ENCODE results near the gene ACSS1.

The ACSS1 gene

GRCh38 chr20:25054995-25055629 is 2.8 kb downstream of the ACSS1 start:
- DNase-seq (ENCODE audit: low read depth) = no peak
- no peak overlapping the region for H3K4me3 ChIP-seq (ENCODE audit: low read depth, low read length)
- TF ChIP-seq CTCF (IDR thresholded peaks at IDR 0.05; ENCODE audit: low read depth, low read length, missing control alignments) = no peak

DNA sequence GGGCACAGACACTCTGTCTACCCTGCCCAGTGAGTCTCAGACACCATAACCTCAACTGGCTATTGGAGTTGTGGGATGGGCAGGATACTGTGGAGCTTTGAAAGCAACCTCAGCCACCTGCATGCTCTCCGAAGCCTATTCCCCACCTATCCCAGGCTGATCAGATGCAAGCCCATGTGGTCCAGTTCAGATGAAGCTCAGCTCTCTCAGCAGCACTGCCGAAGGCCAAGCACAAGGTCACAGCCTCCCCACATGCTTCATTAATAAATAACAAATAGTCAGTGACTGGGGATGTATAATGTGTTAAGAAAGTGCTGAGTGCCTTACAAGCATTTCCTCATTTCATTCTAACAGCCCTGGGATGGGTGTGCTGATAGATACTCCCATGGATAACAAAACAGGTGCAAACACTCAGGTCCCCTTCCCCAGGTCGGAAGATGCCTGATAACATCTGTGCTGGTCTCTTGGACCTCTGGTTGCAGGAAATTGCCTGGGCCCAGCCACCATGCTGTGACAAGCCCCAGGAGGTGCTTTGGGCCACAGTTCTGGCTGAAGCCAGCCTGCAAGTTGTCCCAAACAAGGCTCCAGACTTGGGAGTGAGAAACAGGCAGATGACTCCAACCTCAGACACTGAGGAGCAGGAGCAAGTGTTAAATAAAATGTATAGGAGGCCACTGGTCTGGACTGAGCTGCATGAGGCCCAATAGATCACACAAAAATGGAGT is 3.7 kb downstream of the ACSS1 start:
- no peak overlapping the region for H3K4me3 ChIP-seq (ENCODE audit: low read depth, low read length)
- TF ChIP-seq CTCF (IDR thresholded peaks at IDR 0.05; ENCODE audit: low read depth, low read length, missing control alignments) = no peak
- no peak for DNase-seq (ENCODE audit: low read depth)

- H3K4me3 ChIP-seq (ENCODE audit: low read depth, low read length) = peak overlapping the region; percentile 7; the same call in 1 of the 2 replicates
- TF ChIP-seq CTCF (IDR thresholded peaks at IDR 0.05; ENCODE audit: low read depth, low read length, missing control alignments) = no peak
- DNase-seq (ENCODE audit: low read depth) = no peak
Observed at GRCh38 chr20:25053255-25054031, 4.5 kb downstream of the ACSS1 start.

DNA sequence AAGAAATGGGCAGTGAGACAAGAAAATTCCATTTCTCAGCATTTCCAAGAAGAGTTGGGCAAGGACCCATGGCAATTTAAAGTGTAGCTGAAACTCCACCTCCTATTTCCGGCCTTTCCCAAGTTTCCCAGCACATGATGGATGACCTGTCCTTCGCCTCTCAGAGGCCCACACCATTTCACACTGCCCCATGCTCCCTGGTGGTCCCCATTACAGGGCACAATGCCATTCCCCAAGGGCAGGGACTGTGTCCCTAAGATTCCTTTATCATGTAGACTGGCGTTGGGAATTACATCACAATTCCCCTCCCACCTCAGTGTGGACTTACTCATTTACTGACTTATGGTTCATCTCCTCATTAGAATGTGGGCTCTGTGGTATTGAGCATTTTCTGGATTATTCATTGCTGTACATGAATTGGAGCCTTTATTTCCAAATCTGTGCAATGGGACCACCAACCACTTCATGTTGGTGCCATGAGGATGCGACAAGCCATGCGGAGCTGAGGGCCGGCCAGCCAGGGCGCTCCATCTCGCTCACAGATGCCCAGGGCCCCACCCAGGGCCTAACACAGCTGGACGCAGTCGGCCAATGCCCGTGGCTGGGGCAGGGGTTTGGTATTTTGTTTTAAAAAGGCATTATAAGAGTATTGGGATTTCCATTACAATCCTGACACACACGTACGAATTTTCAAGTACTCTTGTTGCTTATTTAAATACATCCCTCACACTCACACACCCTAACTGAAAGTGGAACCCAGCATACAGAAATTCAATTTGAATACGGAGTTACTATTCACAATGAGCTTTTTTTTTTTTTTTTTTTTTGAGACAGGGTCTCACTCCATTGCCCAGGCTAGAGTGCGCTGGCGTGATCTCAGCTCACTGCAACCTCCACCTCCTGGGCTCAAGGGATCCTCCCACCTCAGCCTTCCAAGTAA is 5.4 kb downstream of the ACSS1 start:
- TF ChIP-seq CTCF (IDR thresholded peaks at IDR 0.05; ENCODE audit: low read depth, low read length, missing control alignments) = no peak
- no peak for DNase-seq (ENCODE audit: low read depth)
- H3K4me3 ChIP-seq (ENCODE audit: low read depth, low read length) = peak overlapping the region; percentile 7; the same call in 1 of the 2 replicates

DNA sequence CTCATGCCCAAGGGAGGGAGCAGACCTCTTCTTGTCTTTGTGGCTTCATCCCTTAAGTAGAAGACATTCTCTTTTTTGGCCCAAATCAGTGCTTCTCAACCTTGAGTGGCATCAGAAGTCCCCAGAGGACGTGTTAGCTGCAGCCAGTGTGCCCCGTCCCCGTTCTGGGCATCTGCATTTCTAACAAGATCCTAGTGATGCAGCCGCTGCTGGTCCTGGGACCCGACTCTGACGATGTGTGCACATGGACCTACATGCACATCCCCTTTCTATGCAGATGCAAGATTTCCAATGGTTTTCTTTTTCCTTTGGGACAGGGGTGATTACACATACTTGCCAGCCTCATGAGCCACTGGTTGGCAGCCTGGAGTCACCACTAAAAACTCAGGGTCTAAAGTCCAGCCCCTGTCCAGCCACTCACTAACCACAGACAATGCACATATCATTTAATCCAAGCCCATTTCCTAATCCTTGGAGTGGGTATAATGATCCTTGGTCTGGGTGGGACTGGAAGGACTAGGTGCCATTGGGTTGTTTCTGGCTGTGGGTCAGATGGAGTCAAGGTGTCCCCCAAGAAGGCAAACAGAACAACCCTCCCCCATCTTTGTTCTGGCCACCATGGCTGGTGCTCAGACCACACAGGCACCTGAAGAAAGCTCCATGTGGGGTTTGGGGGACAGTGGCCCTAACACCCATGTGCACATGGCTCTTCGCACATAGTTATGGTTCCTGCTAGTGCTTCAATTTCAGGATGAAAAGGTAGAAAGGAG is 6.4 kb downstream of the ACSS1 start:
- no peak for DNase-seq (ENCODE audit: low read depth)
- no peak for TF ChIP-seq CTCF (IDR thresholded peaks at IDR 0.05; ENCODE audit: low read depth, low read length, missing control alignments)
- no peak overlapping the region for H3K4me3 ChIP-seq (ENCODE audit: low read depth, low read length)
